GM12878 (cell line): ENCODE measurements around the gene STK40. TPM values are rescaled to one million over a fixed set of nuclear protein-coding genes. Genes with fewer than 3 reads are reported as not detected.

Experiments
- ATAC-seq: fragments of 200-7000 bp; cut with Tn5 transposase; 3 replicates; pipeline ENCODE4 v1.9.1; 2020; ENCODE audit warnings: mild to moderate bottlenecking, moderate library complexity
- BruUV-seq: library from RNA; stranded (reverse); fragments of 400-500 nt; replicated peaks from 2 replicates; lab custom pipeline; 2021; lab: Mats Ljungman, UMichigan
- CTCF ChIA-PET: fragments of 300-600 bp; sonication (Branson Sonifier 250); formaldehyde crosslinking; extraction: SDS; loops from one replicate; lab custom pipeline; 2021; ENCODE audit warnings: inconsistent platforms; lab: Yijun Ruan, JAX
- POLR2A ChIA-PET: fragments of 350-600 bp; formaldehyde crosslinking; extraction: SDS; loops from one replicate; lab custom pipeline; 2021; ENCODE audit warnings: inconsistent platforms; lab: Charles Lee
- RAD21 ChIA-PET: fragments of 300-600 bp; sonication (Branson Sonifier 250); formaldehyde crosslinking; loops from one replicate; lab custom pipeline; 2023; ENCODE audit warnings: antibody characterized with exemption; ENCODE audit not compliant: unreplicated experiment; lab: Charles Lee
- SMC1A ChIA-PET: fragments of 300-600 bp; sonication (Branson Sonifier 250); formaldehyde crosslinking; loops from one replicate; lab custom pipeline; 2023; ENCODE audit not compliant: unreplicated experiment, uncharacterized antibody; lab: Charles Lee
- DNase-seq: peaks from one replicate; pipeline ENCODE4 v3.0.0-alpha.2; 2011; ENCODE audit warnings: low read depth, low spot score
- FAIRE-seq: peaks from 3 replicates; lab custom pipeline; 2011; peaks lifted over from hg19 to GRCh38; lab: Jason Lieb, UNC
- H2AFZ ChIP-seq: 2 replicates; pipeline ENCODE4 v1.6.0; 2011; ENCODE audit warnings: low read depth, low read length, control low read depth; ENCODE audit not compliant: control insufficient read depth
- H3K27ac ChIP-seq: 2 replicates; pipeline ENCODE4 v1.5.1; 2011; ENCODE audit warnings: control low read depth; ENCODE audit not compliant: control insufficient read depth, insufficient read depth
- H3K27me3 ChIP-seq, 2 experiments: replicated peaks in 1 of 2; 2 replicates each; pipeline versions ENCODE4 v1.6.0 to v1.6.1; 2011; ENCODE audit warnings: low read length in 1 of 2; ENCODE audit not compliant: control insufficient read depth in 2 of 2, insufficient read depth in 2 of 2
- H3K36me3 ChIP-seq, 2 experiments: 2 replicates each; pipeline ENCODE4 v1.5.1; 2011; ENCODE audit warnings: low read length in 1 of 2; ENCODE audit not compliant: control insufficient read depth in 2 of 2, insufficient read depth in 2 of 2
- H3K4me1 ChIP-seq: 2 replicates; pipeline ENCODE4 v1.6.1; 2011; ENCODE audit warnings: mild to moderate bottlenecking, low read length, moderate library complexity, mixed read lengths; ENCODE audit not compliant: control insufficient read depth, insufficient read depth
- H3K4me2 ChIP-seq: 2 replicates; pipeline ENCODE4 v1.6.0; 2011; ENCODE audit warnings: control low read depth; ENCODE audit not compliant: control insufficient read depth, insufficient read depth
- H3K4me3 ChIP-seq: fragments of 200-600 bp; sonication (generic); 2 replicates; pipeline ENCODE4 v1.5.1; 2016
- H3K79me2 ChIP-seq: 2 replicates; pipeline ENCODE4 v1.6.0; 2011; ENCODE audit warnings: low read length; ENCODE audit not compliant: control insufficient read depth, insufficient read depth
- H3K9ac ChIP-seq: 2 replicates; pipeline ENCODE4 v1.8.0; 2011; ENCODE audit warnings: low read length, control low read depth, mixed read lengths; ENCODE audit not compliant: control insufficient read depth, insufficient read depth
- H3K9me3 ChIP-seq: replicated peaks from 3 replicates; pipeline ENCODE4 v1.5.1; 2011; ENCODE audit warnings: mild to moderate bottlenecking, low read length; ENCODE audit not compliant: control insufficient read depth, insufficient read depth
- H4K20me1 ChIP-seq: 2 replicates; pipeline ENCODE4 v1.6.0; 2011; ENCODE audit not compliant: control insufficient read depth, insufficient read depth
- CREB1 ChIP-seq: IDR thresholded peaks from 2 replicates; pipeline ENCODE4 v1.6.1; 2012; ENCODE audit warnings: low read depth, mild to moderate bottlenecking, inconsistent platforms
- CTCF ChIP-seq, 3 experiments: IDR thresholded peaks in 2 of 3; conservative IDR thresholded peaks in 1 of 3; 2 replicates each; pipeline ENCODE4 v1.5.1; 2011; ENCODE audit warnings: low read depth in 3 of 3, low read length in 3 of 3, mild to moderate bottlenecking in 3 of 3, control low read depth in 2 of 3, moderate library complexity in 2 of 3, inconsistent platforms in 1 of 3, mixed read lengths in 1 of 3; ENCODE audit not compliant: control insufficient read depth in 2 of 3, insufficient read depth in 1 of 3; ENCODE audit errors: extremely low read depth in 1 of 3
- ESRRA ChIP-seq: IDR thresholded peaks from 2 replicates; pipeline ENCODE4 v1.6.1; 2012; ENCODE audit warnings: mild to moderate bottlenecking, low read length, improper control_type of control experiment
- IRF3 ChIP-seq: fragments of 450-650 bp; IDR thresholded peaks from 2 replicates; pipeline ENCODE4 v1.6.1; 2014; ENCODE audit warnings: mild to moderate bottlenecking
- RUNX3 ChIP-seq: IDR thresholded peaks from 2 replicates; pipeline ENCODE4 v1.6.1; 2012; ENCODE audit warnings: low read length, inconsistent platforms
- WGBS: methylation state at CpG from one replicate; pipeline ENCODE4 v1.1.6; 2016; ENCODE audit warnings: low lambda C conversion rate; ENCODE audit not compliant: insufficient replicate concordance, insufficient coverage; ENCODE audit errors: missing lambda C conversion rate; 5-methylcytosine and 5-hydroxymethylcytosine counted together
- in situ Hi-C: fragments of 300-500 bp; cut with MboI; formaldehyde crosslinking; loops from 9 replicates; pipeline ENCODE4 v1.14.3; 2018; ENCODE audit warnings: mixed read lengths
- intact Hi-C: fragments of 100-400 bp; cut with micrococcal nuclease; formaldehyde crosslinking; loops from one replicate; pipeline ENCODE4 v1.14.2; 2022; ENCODE audit not compliant: unreplicated experiment
- polyA plus RNA-seq, 11 experiments: library from polyadenylated mRNA; depleted of rRNA in 4 of 11; unstranded in 6 of 11; stranded (reverse) in 5 of 11; fragments of >200 nt; fragmentation: Nextera tagmentation in 4 of 11; fragmentation: Illumina TruSeq in 1 of 11; extraction: Ambion mirVana in 4 of 11; extraction: Trizol in 1 of 11; gene quantifications; 1 replicate in 1 of 11; 2 replicates in 10 of 11; pipeline versions ENCODE4 v1.2.1 to v1.2.3, GENCODE V29; 2011 to 2016; ENCODE audit warnings: inconsistent platforms in 2 of 11, missing spikeins in 2 of 11, low read depth in 1 of 11
- total RNA-seq, 4 experiments: library from RNA; depleted of rRNA in 3 of 4; stranded (reverse); fragments of >200 nt in 3 of 4; fragmentation: Illumina TruSeq in 1 of 4; extraction: Trizol in 1 of 4; gene quantifications; 2 replicates each; pipeline versions ENCODE4 v1.2.1 to v1.2.3, GENCODE V29; 2013 to 2021
- TF ChIP-seq, protein P1 (sequence below): fragments of 450-650 bp; IDR thresholded peaks from 2 replicates; pipeline ENCODE4 v1.6.1; 2017; ENCODE audit warnings: mild to moderate bottlenecking, moderate library complexity
- TF ChIP-seq, protein P2 (sequence below): fragments of 450-650 bp; IDR thresholded peaks from 2 replicates; pipeline ENCODE4 v1.6.1; 2018; ENCODE audit warnings: borderline replicate concordance, mild to moderate bottlenecking; ENCODE audit not compliant: partially characterized antibody

The STK40 gene
- total and polyA plus RNA-seq, 10 of the 15 experiments (the other 5 are each of a cell fraction or from before 2014, with no cell fraction given), result 0.27 to 51.0 (median 29.5) TPM

- TF ChIP-seq, protein P1, sequence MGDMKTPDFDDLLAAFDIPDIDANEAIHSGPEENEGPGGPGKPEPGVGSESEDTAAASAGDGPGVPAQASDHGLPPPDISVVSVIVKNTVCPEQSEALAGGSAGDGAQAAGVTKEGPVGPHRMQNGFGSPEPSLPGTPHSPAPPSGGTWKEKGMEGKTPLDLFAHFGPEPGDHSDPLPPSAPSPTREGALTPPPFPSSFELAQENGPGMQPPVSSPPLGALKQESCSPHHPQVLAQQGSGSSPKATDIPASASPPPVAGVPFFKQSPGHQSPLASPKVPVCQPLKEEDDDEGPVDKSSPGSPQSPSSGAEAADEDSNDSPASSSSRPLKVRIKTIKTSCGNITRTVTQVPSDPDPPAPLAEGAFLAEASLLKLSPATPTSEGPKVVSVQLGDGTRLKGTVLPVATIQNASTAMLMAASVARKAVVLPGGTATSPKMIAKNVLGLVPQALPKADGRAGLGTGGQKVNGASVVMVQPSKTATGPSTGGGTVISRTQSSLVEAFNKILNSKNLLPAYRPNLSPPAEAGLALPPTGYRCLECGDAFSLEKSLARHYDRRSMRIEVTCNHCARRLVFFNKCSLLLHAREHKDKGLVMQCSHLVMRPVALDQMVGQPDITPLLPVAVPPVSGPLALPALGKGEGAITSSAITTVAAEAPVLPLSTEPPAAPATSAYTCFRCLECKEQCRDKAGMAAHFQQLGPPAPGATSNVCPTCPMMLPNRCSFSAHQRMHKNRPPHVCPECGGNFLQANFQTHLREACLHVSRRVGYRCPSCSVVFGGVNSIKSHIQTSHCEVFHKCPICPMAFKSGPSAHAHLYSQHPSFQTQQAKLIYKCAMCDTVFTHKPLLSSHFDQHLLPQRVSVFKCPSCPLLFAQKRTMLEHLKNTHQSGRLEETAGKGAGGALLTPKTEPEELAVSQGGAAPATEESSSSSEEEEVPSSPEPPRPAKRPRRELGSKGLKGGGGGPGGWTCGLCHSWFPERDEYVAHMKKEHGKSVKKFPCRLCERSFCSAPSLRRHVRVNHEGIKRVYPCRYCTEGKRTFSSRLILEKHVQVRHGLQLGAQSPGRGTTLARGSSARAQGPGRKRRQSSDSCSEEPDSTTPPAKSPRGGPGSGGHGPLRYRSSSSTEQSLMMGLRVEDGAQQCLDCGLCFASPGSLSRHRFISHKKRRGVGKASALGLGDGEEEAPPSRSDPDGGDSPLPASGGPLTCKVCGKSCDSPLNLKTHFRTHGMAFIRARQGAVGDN, result no peak
Observed at GRCh38 chr1:36400514-36400824, 14.7 kb upstream of the STK40 start (continued).

DNA sequence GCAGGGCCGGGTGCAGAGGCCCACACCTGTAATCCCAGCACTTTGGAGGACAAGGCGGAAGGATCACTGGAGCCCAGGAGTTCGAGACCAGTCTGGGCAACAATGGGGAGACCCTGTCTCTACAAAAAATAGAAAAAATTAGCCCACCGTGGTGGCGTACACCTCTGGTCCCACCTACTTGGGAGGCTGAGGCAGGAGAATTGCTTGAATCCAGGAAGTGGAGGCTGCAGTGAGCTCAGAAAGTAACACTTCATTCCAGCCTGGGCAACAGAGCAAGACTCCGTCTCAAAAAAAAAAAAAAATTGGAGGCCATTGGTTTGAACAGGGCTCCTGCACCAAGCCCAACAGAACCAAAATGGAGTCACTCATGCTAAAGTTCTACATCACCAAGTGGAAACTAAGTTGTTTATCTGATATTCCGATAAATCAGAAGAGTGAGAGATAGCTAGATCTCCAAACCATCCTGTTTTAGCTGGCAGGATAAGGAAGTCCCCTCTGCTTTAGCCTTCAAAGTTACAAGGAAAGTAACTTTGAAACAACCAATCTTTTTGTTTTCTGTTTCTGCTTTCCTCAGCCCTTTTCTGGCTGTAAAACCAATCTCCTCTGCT, 12.8 kb upstream of the STK40 start:
- ChIA-PET CTCF (interaction anchor here (0.6 to 3.4 kb wide), 6 partner anchors 12 to 247 kb away, joined by 3 to 25 read pairs (median 4); no protein-coding TSS in a partner anchor), RAD21 (interaction anchor here (1.1 to 2.0 kb wide), 4 partner anchors 20 to 248 kb away, joined by 3 to 10 read pairs (median 4); no protein-coding TSS in a partner anchor), SMC1A (interaction anchor here (0.7 to 3.8 kb wide), 8 partner anchors 10 to 248 kb away, joined by 3 to 36 read pairs (median 4); no protein-coding TSS in a partner anchor), POLR2A (interaction anchor here (0.5 to 5.8 kb wide), 9 partner anchors 11 to 1081 kb away, joined by 3 to 79 read pairs (median 5); partner anchors contain the start of genes MAP7D1, MRPS15, OSCP1 and STK40)
- H3K27me3 ChIP-seq, result no peaks in the 10 kb centered on the region
- peaks cover 2% of the 10 kb centered on the region; the same call in 2 of the 3 replicates for H3K9me3 ChIP-seq
- peak overlapping the region; percentile 77 for H3K27ac ChIP-seq
- no peak overlapping the region; the same call in 1 of the 2 replicates for H3K9ac ChIP-seq
- H4K20me1 ChIP-seq, result no peaks in the 10 kb centered on the region
- intact Hi-C loops (no loop called here), in situ Hi-C loops (no loop called here)
- no peak for FAIRE-seq
- H3K4me2 ChIP-seq, result peak overlapping the region; percentile 93
- peaks cover 27% of the 10 kb centered on the region for H3K79me2 ChIP-seq
- ATAC-seq, result no peak
- no peak for DNase-seq
- WGBS, result 70% methylated on average over 7 of the region's 7 CpGs
- H3K36me3 ChIP-seq, result peaks cover 0 to 5% of the 10 kb centered on the region in 2 experiments; a peak in 2 of 4 replicates
- H2AFZ ChIP-seq, result peak overlapping the region; percentile 94; the same call in 1 of the 2 replicates
- peaks cover 13% of the 10 kb centered on the region for H3K4me1 ChIP-seq
- BruUV-seq, result TSS peak; percentile 94
- peak overlapping the region; percentile 94 for H3K4me3 ChIP-seq
- TF ChIP-seq IRF3, result no peak
- TF ChIP-seq ESRRA, result no peak
- no peak for TF ChIP-seq CTCF (IDR thresholded peaks at IDR 0.05 in 2 of 3, conservative IDR thresholded peaks at IDR 0.05 in 1 of 3; ENCODE audit: control insufficient read depth in 2 of 3, extremely low read depth in 1 of 3, insufficient read depth in 1 of 3, low read depth in 3 of 3, low read length in 3 of 3)
- TF ChIP-seq RUNX3, result no peak
- no peak for TF ChIP-seq CREB1
- TF ChIP-seq, protein P2, sequence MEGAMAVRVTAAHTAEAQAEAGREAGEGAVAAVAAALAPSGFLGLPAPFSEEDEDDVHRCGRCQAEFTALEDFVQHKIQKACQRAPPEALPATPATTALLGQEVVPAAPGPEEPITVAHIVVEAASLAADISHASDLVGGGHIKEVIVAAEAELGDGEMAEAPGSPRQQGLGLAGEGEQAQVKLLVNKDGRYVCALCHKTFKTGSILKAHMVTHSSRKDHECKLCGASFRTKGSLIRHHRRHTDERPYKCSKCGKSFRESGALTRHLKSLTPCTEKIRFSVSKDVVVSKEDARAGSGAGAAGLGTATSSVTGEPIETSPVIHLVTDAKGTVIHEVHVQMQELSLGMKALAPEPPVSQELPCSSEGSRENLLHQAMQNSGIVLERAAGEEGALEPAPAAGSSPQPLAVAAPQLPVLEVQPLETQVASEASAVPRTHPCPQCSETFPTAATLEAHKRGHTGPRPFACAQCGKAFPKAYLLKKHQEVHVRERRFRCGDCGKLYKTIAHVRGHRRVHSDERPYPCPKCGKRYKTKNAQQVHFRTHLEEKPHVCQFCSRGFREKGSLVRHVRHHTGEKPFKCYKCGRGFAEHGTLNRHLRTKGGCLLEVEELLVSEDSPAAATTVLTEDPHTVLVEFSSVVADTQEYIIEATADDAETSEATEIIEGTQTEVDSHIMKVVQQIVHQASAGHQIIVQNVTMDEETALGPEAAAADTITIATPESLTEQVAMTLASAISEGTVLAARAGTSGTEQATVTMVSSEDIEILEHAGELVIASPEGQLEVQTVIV, result no peak
